HG02588 (cell line): Measurements from ENCODE around the gene PKN3.

ENCODE experiments used
- ATAC-seq: cut with Tn5 transposase; IDR thresholded peaks from one replicate; pipeline ENCODE4 v1.9.1; 2021; ENCODE audit warnings: mild to moderate bottlenecking, moderate library complexity; ENCODE audit not compliant: unreplicated experiment

Gene PKN3

GRCh38 chr9:128715436-128715750, 13.1 kb downstream of the PKN3 start:
- ATAC-seq: no peak

- ATAC-seq: no peak
These were observed 14.4 kb downstream of the PKN3 start for GRCh38 chr9:128716581-128717254.

GRCh38 chr9:128718047-128718446, 15.7 kb downstream of the PKN3 start:
- ATAC-seq: no peak

DNA sequence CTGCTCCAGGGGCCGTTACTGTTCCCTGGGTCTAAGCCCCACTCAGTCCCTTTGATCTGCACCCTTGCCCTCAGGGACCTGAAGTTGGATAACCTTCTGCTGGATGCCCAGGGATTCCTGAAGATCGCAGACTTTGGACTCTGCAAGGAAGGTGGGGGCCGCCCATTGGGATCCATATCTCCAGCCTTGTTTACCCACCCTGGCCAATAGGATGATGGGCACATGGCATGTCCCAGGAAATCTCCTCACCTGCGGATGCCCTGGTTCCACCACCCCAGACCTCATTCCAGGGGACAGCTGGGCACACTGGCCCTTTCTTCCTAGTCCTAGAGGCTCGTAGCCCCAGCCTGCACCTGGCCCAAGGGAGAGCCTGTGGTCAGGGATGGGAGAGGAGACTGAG, 16.2 kb downstream of the PKN3 start:
- ATAC-seq: no peak

DNA sequence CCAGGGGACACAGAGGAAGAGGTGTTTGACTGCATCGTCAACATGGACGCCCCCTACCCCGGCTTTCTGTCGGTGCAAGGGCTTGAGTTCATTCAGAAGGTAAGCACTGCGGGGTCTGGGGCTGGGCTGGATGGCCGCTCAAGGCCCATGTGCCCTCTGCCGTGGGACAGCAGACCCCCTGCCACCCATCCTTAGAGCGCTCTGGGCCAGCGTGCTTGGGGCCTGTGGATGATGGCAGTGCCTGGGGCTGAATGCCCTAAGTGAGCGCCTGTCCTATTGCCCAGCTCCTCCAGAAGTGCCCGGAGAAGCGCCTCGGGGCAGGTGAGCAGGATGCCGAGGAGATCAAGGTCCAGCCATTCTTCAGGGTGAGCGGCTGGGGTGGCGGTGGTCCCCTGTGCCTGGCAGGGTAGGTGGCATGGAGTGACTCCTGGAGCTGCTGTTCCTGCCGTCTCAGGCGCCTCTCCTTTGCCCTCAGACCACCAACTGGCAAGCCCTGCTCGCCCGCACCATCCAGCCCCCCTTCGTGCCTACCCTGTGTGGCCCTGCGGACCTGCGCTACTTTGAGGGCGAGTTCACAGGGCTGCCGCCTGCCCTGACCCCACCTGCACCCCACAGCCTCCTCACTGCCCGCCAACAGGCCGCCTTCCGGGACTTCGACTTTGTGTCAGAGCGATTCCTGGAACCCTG, 17.8 kb downstream of the PKN3 start:
- no peak for ATAC-seq

DNA sequence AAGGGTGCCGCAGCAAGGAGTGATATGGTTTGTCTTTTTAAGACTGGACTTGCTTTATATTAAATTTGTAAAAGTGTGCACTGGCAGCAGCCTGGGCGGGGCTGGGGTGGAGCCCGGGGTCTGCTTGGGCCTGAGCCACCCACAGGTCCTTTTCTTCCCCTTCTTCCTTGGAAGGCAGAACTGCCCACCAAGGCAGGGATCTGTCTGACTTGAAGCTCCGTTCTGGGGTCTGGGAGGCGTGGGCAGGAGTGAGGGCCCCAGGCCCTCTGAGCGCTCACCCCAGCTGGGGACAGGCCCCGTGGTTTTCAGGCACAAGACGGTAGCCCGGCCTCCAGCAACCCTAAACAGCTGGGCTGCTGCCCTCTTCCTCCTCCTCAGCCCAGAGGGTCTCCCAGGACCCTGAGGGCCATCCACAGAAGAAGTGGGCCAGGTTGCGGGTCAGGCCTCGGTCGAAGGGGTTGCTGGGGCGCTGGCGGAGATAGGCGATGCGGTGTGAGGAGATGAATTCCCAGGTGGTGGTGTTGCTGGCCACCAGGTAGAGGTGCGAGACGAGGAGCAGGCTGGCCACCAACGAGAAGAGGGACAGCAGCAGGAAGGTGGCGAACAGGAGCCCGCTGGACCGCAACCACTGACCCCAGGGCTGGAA, 18.7 kb downstream of the PKN3 start:
- no peak for ATAC-seq

GRCh38 chr9:128721487-128722010, 19.2 kb downstream of the PKN3 start:
- no peak for ATAC-seq

- no peak for ATAC-seq
These were observed 20.4 kb downstream of the PKN3 start for GRCh38 chr9:128722380-128723351.

DNA sequence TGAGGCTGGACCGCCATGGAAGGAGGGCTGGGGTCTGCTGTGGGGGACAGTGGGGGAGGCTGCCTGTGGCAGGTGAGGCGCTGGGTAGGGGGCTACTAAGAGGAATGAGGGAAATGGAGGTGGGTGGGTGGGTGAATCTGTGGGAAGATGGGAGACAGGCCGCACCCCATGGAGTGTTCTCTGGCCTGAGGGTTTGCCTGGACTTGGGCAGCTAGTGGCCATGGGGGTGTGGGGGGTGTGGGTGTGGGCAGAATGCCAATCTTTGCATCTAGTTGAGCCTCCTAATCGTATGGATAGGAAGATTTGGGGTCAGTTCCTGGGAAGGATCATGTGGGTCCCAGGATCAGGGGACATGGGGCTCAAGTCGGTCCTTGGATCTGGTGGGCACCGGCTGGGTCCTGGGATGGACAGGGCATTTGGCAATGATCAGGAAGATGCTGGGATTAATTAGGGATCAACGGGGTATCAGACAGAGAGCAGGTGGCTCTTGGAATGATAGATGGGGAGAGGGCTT, 21.1 kb downstream of the PKN3 start:
- no peak for ATAC-seq

GRCh38 chr9:128723866-128724743, 21.8 kb downstream of the PKN3 start, which contains the start of gene ZDHHC12:
Gene ZDHHC12, minus strand, starts transcription at chr9:128724127. Its CDS starts 34 bp downstream, at chr9:128724093.
- ATAC-seq: peak; percentile 90

- no peak for ATAC-seq
These were observed 22.5 kb downstream of the PKN3 start for GRCh38 chr9:128724744-128725211.

GRCh38 chr9:128727640-128728248, 25.4 kb downstream of the PKN3 start:
- ATAC-seq: no peak

DNA sequence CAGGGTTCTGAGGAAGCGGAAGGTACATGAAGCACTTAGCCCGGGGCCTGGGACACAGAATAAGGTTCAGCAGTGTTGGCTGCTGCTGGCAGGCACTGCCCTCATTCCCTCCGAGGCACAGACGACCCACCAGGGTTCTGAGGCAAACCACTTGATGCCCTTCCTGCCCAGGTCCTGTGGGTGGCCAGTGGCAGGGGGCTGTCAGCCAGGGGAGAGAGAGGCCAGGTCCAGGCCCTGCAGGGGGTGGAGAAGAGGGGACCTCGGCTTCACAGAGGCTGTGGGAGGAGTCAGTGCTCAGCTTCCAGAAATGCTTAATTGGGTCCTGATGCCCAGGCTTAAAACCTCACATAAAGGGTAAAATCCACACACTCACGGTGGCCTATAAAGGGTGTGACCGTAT, 26.0 kb downstream of the PKN3 start:
- no peak for ATAC-seq

- no peak for ATAC-seq
These were observed 27.0 kb downstream of the PKN3 start for GRCh38 chr9:128729302-128729701.

GRCh38 chr9:128729766-128730517, 27.6 kb downstream of the PKN3 start:
- ATAC-seq: no peak

DNA sequence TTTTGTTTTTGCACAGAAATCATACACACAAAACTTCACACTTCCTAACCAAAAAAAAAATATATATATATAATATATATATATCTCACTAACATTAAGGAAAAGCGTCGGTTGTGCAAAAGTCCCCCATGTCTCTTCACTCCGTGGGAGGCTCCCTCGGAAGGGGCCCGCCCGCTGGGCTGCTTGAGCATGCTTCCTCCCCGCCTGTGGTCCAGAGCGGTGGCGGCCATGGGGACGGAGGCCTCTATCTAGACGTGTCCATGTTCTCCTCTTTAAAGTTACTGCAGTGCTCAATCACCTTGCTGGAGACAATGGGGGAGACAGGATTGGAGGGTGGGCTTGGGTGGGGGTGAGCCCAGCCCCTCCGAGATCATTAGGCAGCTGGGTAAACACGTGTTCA, 28.8 kb downstream of the PKN3 start:
- ATAC-seq: no peak

- ATAC-seq: no peak
These were observed 29.4 kb downstream of the PKN3 start for GRCh38 chr9:128731691-128732090.

GRCh38 chr9:128732576-128732975, 30.3 kb downstream of the PKN3 start:
- no peak for ATAC-seq
